ENCODE results near the gene IQSEC3.

DNA sequence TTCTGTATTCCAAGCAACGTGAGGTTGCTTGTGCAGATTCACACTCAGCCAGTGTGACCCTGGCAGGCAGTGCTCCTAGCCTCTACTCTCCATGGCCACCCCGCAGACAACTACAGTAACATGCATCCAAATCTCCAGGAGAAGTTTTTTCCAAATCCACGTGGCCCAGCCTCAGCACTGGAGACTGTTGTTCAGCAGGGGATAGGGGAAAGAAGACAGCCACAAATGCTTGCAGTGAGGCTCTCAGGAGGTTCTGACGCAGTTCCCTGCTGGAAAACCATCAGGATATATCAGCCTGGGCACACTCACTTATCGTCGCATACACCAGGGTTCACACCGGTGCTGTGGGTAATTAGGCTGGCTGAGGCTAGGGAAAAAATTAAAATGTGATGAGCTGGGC is 16.2 kb downstream of the IQSEC3 start:
- TF ChIP-seq, protein P1, sequence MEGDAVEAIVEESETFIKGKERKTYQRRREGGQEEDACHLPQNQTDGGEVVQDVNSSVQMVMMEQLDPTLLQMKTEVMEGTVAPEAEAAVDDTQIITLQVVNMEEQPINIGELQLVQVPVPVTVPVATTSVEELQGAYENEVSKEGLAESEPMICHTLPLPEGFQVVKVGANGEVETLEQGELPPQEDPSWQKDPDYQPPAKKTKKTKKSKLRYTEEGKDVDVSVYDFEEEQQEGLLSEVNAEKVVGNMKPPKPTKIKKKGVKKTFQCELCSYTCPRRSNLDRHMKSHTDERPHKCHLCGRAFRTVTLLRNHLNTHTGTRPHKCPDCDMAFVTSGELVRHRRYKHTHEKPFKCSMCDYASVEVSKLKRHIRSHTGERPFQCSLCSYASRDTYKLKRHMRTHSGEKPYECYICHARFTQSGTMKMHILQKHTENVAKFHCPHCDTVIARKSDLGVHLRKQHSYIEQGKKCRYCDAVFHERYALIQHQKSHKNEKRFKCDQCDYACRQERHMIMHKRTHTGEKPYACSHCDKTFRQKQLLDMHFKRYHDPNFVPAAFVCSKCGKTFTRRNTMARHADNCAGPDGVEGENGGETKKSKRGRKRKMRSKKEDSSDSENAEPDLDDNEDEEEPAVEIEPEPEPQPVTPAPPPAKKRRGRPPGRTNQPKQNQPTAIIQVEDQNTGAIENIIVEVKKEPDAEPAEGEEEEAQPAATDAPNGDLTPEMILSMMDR (conservative IDR thresholded peaks at IDR 0.05; ENCODE audit: low read length): no peak
- no peak for TF ChIP-seq EZH2phosphoT487 (IDR thresholded peaks at IDR 0.05; ENCODE audit: borderline replicate concordance)

All from Loucy (cell line).